PC-3 (cell line): ENCODE measurements around the gene CNN3. TPM values are rescaled to one million over a fixed set of nuclear protein-coding genes. Genes with fewer than 3 reads are reported as not detected.

Experiments used
- ATAC-seq: fragments of 200-7000 bp; cut with Tn5 transposase; 2 replicates; pipeline ENCODE4 v1.9.1; 2020; ENCODE audit warnings: mild to moderate bottlenecking, moderate library complexity
- BruUV-seq: library from RNA; stranded (reverse); fragments of 400-500 nt; replicated peaks from 2 replicates; lab custom pipeline; 2021; lab: Mats Ljungman, UMichigan
- CTCF ChIA-PET: fragments of 300-600 bp; sonication (Branson Sonifier 250); formaldehyde crosslinking; loops from one replicate; lab custom pipeline; 2022; ENCODE audit warnings: antibody characterized with exemption; lab: Charles Lee
- POLR2A ChIA-PET: fragments of 300-600 bp; sonication (Branson Sonifier 250); formaldehyde crosslinking; loops from one replicate; lab custom pipeline; 2022; ENCODE audit warnings: antibody characterized with exemption; ENCODE audit not compliant: unreplicated experiment; lab: Charles Lee
- DNase-seq: peaks from one replicate; pipeline ENCODE4 v3.0.0-alpha.2; 2015
- H2AFZ ChIP-seq: fragments of 300-600 bp; sonication (generic); 2 replicates; pipeline ENCODE4 v1.6.0; 2016; ENCODE audit warnings: antibody characterized with exemption, low read length
- H3F3A ChIP-seq: fragments of 300-600 bp; sonication (generic); one replicate; pipeline ENCODE4 v1.6.0; 2017; ENCODE audit warnings: antibody characterized with exemption, low read length, control low read depth, mild to moderate bottlenecking; ENCODE audit not compliant: unreplicated experiment
- H3K27ac ChIP-seq: fragments of 300-600 bp; sonication (generic); 2 replicates; pipeline ENCODE4 v1.5.1; 2016; ENCODE audit warnings: mild to moderate bottlenecking, low read length
- H3K27me3 ChIP-seq: fragments of 300-600 bp; sonication (generic); 2 replicates; pipeline ENCODE4 v1.6.1; 2016; ENCODE audit warnings: low read length, mixed read lengths
- H3K36me3 ChIP-seq: fragments of 300-600 bp; sonication (generic); 2 replicates; pipeline ENCODE4 v1.6.1; 2016; ENCODE audit warnings: low read depth, mixed run types, low read length, mixed read lengths
- H3K4me1 ChIP-seq: fragments of 300-600 bp; sonication (generic); 2 replicates; pipeline ENCODE4 v1.5.1; 2016; ENCODE audit warnings: low read length; ENCODE audit not compliant: insufficient read depth
- H3K4me2 ChIP-seq: fragments of 300-600 bp; sonication (generic); 2 replicates; pipeline ENCODE4 v1.6.0; 2016; ENCODE audit warnings: low read length
- H3K4me3 ChIP-seq: fragments of 300-600 bp; sonication (generic); 2 replicates; pipeline ENCODE4 v1.5.1; 2016; ENCODE audit warnings: mild to moderate bottlenecking, low read length, mixed read lengths
- H3K79me2 ChIP-seq: fragments of 300-600 bp; sonication (generic); 2 replicates; pipeline ENCODE4 v1.6.1; 2017; ENCODE audit warnings: low read length, mixed read lengths
- H3K9ac ChIP-seq: fragments of 300-600 bp; sonication (generic); 2 replicates; pipeline ENCODE4 v1.6.0; 2016; ENCODE audit warnings: mild to moderate bottlenecking, low read length
- H3K9me2 ChIP-seq: fragments of 300-600 bp; sonication (generic); replicated peaks from 2 replicates; pipeline ENCODE4 v1.6.1; 2016; ENCODE audit warnings: mixed run types, low read length, mixed read lengths
- H3K9me3 ChIP-seq: fragments of 300-600 bp; sonication (generic); 2 replicates; pipeline ENCODE4 v1.6.1; 2016; ENCODE audit warnings: low read length, mixed read lengths
- H4K20me1 ChIP-seq: fragments of 300-600 bp; sonication (generic); 2 replicates; pipeline ENCODE4 v1.6.1; 2016; ENCODE audit warnings: low read length, mixed read lengths
- EZH2 ChIP-seq: fragments of 300-600 bp; sonication (generic); IDR thresholded peaks from one replicate; pipeline ENCODE4 v1.6.1; 2017; ENCODE audit warnings: antibody characterized with exemption, mild to moderate bottlenecking, low read length; ENCODE audit not compliant: unreplicated experiment
- EZH2phosphoT487 ChIP-seq: fragments of 300-600 bp; sonication (generic); IDR thresholded peaks from 2 replicates; pipeline ENCODE4 v1.6.1; 2018; ENCODE audit warnings: mild to moderate bottlenecking, antibody characterized with exemption, low read length, borderline replicate concordance
- intact Hi-C: fragments of 100-400 bp; cut with micrococcal nuclease; formaldehyde crosslinking; loops from 2 replicates; pipeline ENCODE4 v1.9.0; 2023
- total RNA-seq: library from RNA; depleted of rRNA; stranded (reverse); fragments of >200 nt; gene quantifications from 2 replicates; pipeline ENCODE4 v1.2.3, GENCODE V29; 2014
- TF ChIP-seq, protein P1 (sequence below): fragments of 300-600 bp; sonication (generic); conservative IDR thresholded peaks from 2 replicates; pipeline ENCODE4 v1.5.1; 2017; ENCODE audit warnings: antibody characterized with exemption, low read depth, mild to moderate bottlenecking, low read length

CNN3 gene
- total RNA-seq, 1 experiment from 2014 or later: 323 TPM

DNA sequence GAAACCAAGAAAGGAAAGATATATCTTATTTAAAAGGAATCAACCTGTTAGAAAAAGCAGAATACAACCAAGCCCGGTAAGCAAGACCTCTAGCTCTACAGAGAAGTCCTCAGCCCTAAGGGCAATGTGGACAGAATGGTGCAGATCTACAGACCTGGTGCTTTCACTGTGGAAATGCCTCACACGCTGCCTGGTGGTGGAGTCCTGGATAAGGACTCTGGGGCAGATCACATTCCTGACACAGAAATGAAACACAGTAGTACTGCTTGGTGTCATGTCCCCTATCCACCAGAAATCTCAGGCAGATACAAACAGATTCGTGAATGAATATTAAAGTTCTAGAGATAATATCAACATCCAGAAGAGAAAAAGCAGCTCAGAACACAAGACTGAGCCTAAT lies 6.8 kb downstream of the CNN3 start:
- no peaks in the 10 kb centered on the region for H3K27me3 ChIP-seq
- H3K79me2 ChIP-seq: peaks cover 100% of the 10 kb centered on the region
- H2AFZ ChIP-seq: no peak overlapping the region
- H3K36me3 ChIP-seq: peaks cover 47% of the 10 kb centered on the region
- H3K4me1 ChIP-seq: peaks cover 39% of the 10 kb centered on the region
- ATAC-seq (peak; percentile 29; the same call in 1 of the 2 replicates), DNase-seq (no peak)
- intact Hi-C loops: no loop called here
- H3K27ac ChIP-seq: no peak overlapping the region
- TF ChIP-seq, protein P1, sequence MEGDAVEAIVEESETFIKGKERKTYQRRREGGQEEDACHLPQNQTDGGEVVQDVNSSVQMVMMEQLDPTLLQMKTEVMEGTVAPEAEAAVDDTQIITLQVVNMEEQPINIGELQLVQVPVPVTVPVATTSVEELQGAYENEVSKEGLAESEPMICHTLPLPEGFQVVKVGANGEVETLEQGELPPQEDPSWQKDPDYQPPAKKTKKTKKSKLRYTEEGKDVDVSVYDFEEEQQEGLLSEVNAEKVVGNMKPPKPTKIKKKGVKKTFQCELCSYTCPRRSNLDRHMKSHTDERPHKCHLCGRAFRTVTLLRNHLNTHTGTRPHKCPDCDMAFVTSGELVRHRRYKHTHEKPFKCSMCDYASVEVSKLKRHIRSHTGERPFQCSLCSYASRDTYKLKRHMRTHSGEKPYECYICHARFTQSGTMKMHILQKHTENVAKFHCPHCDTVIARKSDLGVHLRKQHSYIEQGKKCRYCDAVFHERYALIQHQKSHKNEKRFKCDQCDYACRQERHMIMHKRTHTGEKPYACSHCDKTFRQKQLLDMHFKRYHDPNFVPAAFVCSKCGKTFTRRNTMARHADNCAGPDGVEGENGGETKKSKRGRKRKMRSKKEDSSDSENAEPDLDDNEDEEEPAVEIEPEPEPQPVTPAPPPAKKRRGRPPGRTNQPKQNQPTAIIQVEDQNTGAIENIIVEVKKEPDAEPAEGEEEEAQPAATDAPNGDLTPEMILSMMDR: no peak
- TF ChIP-seq EZH2: no peak
- TF ChIP-seq EZH2phosphoT487: no peak
- peaks cover 76% of the 10 kb centered on the region for H4K20me1 ChIP-seq
- no peak overlapping the region for H3K4me3 ChIP-seq
- H3K9ac ChIP-seq: no peak overlapping the region
- POLR2A ChIA-PET: interaction anchor here (0.6 kb wide), 1 partner anchor 28 kb away, joined by 3 read pairs; no protein-coding TSS in a partner anchor
- CTCF ChIA-PET: no interaction called here
- no TSS peak for BruUV-seq
- no peaks in the 10 kb centered on the region for H3K9me2 ChIP-seq
- H3K4me2 ChIP-seq: peak overlapping the region; percentile 4; the same call in 1 of the 2 replicates
- no peaks in the 10 kb centered on the region for H3K9me3 ChIP-seq
- H3F3A ChIP-seq: peaks cover 3% of the 10 kb centered on the region

DNA sequence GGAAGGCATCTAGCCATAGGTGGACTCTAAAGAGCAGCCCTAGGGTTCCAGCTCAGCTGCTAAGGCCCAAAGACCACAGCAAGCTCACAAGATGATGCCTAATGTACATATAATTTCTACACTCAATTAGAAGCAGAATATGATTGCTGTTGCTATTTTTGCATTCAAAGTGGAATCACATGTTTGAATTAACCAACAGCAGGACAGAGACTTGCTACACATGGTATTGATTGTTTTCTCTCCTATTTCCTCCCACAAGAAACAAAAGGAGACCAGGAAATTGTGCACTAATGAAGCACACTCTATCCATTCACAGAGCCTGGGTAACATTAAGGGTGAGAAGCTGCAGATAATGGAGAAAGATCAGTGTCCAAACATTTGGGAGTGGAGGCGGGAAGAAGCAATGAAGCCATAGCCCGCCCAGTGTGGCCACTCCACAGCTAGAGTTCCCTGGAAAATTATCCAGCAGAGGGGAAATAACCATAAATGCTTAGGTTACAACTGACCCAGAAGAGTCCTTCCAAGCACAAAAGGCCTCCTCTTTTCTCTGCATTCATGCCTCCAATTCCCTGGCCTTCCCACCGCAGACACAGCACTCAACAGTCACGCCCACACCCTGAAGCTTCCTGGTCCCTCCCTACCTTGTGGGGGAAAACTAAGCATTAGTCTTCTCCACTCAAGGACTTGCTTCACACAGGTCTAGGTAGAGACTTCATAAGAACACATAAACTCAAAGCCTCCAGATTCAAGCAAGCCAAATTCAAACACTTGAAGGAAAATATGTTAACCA lies 7.5 kb downstream of the CNN3 start:
- H3K4me3 ChIP-seq: no peak overlapping the region
- no peak overlapping the region for H2AFZ ChIP-seq
- TF ChIP-seq EZH2 (no peak), EZH2phosphoT487 (no peak)
- TF ChIP-seq, protein P1: no peak
- H3K27ac ChIP-seq: no peak overlapping the region
- H3F3A ChIP-seq: peaks cover 3% of the 10 kb centered on the region
- no peaks in the 10 kb centered on the region for H3K9me2 ChIP-seq
- intact Hi-C loops: no loop called here
- H3K9ac ChIP-seq: no peak overlapping the region
- peaks cover 47% of the 10 kb centered on the region for H3K36me3 ChIP-seq
- peaks cover 34% of the 10 kb centered on the region for H3K4me1 ChIP-seq
- no peaks in the 10 kb centered on the region for H3K27me3 ChIP-seq
- H3K79me2 ChIP-seq: peaks cover 100% of the 10 kb centered on the region
- no peak for DNase-seq
- no peak overlapping the region; the same call in 1 of the 2 replicates for H3K4me2 ChIP-seq
- no peak for ATAC-seq
- H4K20me1 ChIP-seq: peaks cover 76% of the 10 kb centered on the region
- CTCF ChIA-PET: no interaction called here
- POLR2A ChIA-PET: no interaction called here
- no TSS peak for BruUV-seq
- no peaks in the 10 kb centered on the region for H3K9me3 ChIP-seq

DNA sequence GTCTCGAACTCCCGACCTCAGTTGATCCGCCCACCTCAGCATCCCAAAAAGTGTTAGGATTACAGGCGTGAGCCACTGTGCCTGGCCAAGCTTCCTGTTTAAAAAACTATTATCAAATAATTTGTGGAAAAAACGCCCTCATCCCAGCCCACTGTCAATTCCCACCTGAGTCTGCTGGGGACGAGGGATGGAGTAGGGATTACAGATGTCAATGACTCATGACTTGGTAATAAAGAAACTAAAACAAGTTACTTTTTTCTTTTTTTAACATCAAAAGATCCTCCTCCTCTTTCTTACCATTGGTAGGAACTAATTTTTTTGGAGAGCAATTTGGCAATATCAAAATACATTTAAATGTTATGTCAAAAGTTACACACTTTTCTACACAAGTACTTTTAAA lies 9.7 kb downstream of the CNN3 start:
- Histone ChIP-seq H3K36me3 (peaks cover 42% of the 10 kb centered on the region), H3F3A (no peaks in the 10 kb centered on the region), H3K9me3 (no peaks in the 10 kb centered on the region), H4K20me1 (peaks cover 76% of the 10 kb centered on the region), H2AFZ (no peak overlapping the region), H3K9me2 (no peaks in the 10 kb centered on the region), H3K4me2 (no peak overlapping the region), H3K79me2 (peaks cover 100% of the 10 kb centered on the region), H3K27me3 (no peaks in the 10 kb centered on the region), H3K4me3 (no peak overlapping the region), H3K4me1 (peaks cover 13% of the 10 kb centered on the region), H3K27ac (no peak overlapping the region), H3K9ac (no peak overlapping the region)
- DNase-seq (no peak), ATAC-seq (no peak)
- ChIA-PET CTCF (no interaction called here), POLR2A (no interaction called here)
- intact Hi-C loops: no loop called here
- BruUV-seq: no TSS peak
- TF ChIP-seq EZH2: no peak
- no peak for TF ChIP-seq EZH2phosphoT487
- TF ChIP-seq, protein P1: no peak
